ENCODE data around the gene OR5D14. TPM values are rescaled to one million over a fixed set of nuclear protein-coding genes. Genes with fewer than 3 reads are reported as not detected.

OR5D14 gene
- not detected in 2 replicates for total RNA-seq (2013; cell fraction: nucleolus; rRNA removed)
- not detected in 2 replicates for total RNA-seq (2014; rRNA removed)
- total RNA-seq (2014; rRNA removed; fragmentation: Illumina TruSeq; extraction: Trizol) = not detected in 2 replicates
- total RNA-seq (2021) = not detected in 2 replicates
- not detected for polyA plus RNA-seq (2011; ENCODE audit: low read depth)
- polyA plus RNA-seq (2011; rRNA removed) = not detected in 2 replicates
- polyA plus RNA-seq (2011; cell fraction: cytosol; rRNA removed) = not detected in 2 replicates
- not detected in 2 replicates for polyA plus RNA-seq (2011; cell fraction: nucleus; rRNA removed)
- polyA plus RNA-seq (2012) = not detected in 2 replicates
- polyA plus RNA-seq (2014; fragmentation: Illumina TruSeq; extraction: Trizol) = not detected in 2 replicates
- polyA plus RNA-seq (2014; fragmentation: Nextera tagmentation; extraction: Ambion mirVana) = not detected
- polyA plus RNA-seq (2014; rRNA removed) = not detected in 2 replicates
- polyA plus RNA-seq (2016; fragmentation: Nextera tagmentation; extraction: Ambion mirVana) = not detected
- not detected in 2 replicates for polyA minus RNA-seq (2011; rRNA and poly(A)+ RNA removed)
- polyA minus RNA-seq (2011; cell fraction: cytosol; rRNA and poly(A)+ RNA removed) = not detected in 2 replicates
- polyA minus RNA-seq (2011; cell fraction: nucleus; rRNA and poly(A)+ RNA removed) = not detected in 2 replicates
- Bru-seq, nascent RNA = not detected
- BruChase-seq, experiment 1, labeled RNA remaining after a 6-hour chase = not detected
- BruChase-seq, experiment 2, labeled RNA remaining after a 2-hour chase = not detected
- long read RNA-seq, experiment 1 = 0 reads
- long read RNA-seq, experiment 2 = 0 reads

GRCh38 chr11:55795256-55795655 lies at the start of gene OR5D14:
OR5D14 (plus strand) TSS chr11:55795556; CDS start chr11:55795556, 0 bp downstream.
- H3K9me3 ChIP-seq (replicated peaks; ENCODE audit: control insufficient read depth, insufficient read depth, low read length) = no peaks in the 10 kb centered on the region
- CTCF ChIA-PET = no interaction called here
- BruUV-seq (replicated peaks) = no TSS peak
- TF ChIP-seq, protein P1, sequence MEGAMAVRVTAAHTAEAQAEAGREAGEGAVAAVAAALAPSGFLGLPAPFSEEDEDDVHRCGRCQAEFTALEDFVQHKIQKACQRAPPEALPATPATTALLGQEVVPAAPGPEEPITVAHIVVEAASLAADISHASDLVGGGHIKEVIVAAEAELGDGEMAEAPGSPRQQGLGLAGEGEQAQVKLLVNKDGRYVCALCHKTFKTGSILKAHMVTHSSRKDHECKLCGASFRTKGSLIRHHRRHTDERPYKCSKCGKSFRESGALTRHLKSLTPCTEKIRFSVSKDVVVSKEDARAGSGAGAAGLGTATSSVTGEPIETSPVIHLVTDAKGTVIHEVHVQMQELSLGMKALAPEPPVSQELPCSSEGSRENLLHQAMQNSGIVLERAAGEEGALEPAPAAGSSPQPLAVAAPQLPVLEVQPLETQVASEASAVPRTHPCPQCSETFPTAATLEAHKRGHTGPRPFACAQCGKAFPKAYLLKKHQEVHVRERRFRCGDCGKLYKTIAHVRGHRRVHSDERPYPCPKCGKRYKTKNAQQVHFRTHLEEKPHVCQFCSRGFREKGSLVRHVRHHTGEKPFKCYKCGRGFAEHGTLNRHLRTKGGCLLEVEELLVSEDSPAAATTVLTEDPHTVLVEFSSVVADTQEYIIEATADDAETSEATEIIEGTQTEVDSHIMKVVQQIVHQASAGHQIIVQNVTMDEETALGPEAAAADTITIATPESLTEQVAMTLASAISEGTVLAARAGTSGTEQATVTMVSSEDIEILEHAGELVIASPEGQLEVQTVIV (IDR thresholded peaks at IDR 0.05; ENCODE audit: borderline replicate concordance, partially characterized antibody) = no peak
- TF ChIP-seq RB1 (IDR thresholded peaks at IDR 0.05; ENCODE audit: borderline replicate concordance) (no peak), KLF5 (IDR thresholded peaks at IDR 0.05; ENCODE audit: partially characterized antibody) (no peak), MXI1 (IDR thresholded peaks at IDR 0.05; ENCODE audit: low read depth, low read length) (no peak), YY1 (IDR thresholded peaks at IDR 0.05; ENCODE audit: low read depth, low read length) (no peak), MAX (IDR thresholded peaks at IDR 0.05; ENCODE audit: low read depth, low read length) (no peak), SP1 (IDR thresholded peaks at IDR 0.05; ENCODE audit: low read depth, low read length) (no peak), KDM1A (IDR thresholded peaks at IDR 0.05; ENCODE audit: borderline replicate concordance) (no peak), GABPA (IDR thresholded peaks at IDR 0.05; ENCODE audit: low read depth) (no peak), EZH2 (IDR thresholded peaks at IDR 0.05; ENCODE audit: borderline replicate concordance, control insufficient read depth, low read depth, low read length) (no peak), DPF2 (IDR thresholded peaks at IDR 0.05) (no peak)
- TF ChIP-seq, protein P2, sequence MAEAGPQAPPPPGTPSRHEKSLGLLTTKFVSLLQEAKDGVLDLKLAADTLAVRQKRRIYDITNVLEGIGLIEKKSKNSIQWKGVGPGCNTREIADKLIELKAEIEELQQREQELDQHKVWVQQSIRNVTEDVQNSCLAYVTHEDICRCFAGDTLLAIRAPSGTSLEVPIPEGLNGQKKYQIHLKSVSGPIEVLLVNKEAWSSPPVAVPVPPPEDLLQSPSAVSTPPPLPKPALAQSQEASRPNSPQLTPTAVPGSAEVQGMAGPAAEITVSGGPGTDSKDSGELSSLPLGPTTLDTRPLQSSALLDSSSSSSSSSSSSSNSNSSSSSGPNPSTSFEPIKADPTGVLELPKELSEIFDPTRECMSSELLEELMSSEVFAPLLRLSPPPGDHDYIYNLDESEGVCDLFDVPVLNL (IDR thresholded peaks at IDR 0.05; ENCODE audit: low read depth, low read length) = no peak
- TF ChIP-seq, protein P3, sequence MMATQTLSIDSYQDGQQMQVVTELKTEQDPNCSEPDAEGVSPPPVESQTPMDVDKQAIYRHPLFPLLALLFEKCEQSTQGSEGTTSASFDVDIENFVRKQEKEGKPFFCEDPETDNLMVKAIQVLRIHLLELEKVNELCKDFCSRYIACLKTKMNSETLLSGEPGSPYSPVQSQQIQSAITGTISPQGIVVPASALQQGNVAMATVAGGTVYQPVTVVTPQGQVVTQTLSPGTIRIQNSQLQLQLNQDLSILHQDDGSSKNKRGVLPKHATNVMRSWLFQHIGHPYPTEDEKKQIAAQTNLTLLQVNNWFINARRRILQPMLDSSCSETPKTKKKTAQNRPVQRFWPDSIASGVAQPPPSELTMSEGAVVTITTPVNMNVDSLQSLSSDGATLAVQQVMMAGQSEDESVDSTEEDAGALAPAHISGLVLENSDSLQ (IDR thresholded peaks at IDR 0.05) = no peak
- H3K27me3 ChIP-seq (replicated peaks in 1 of 2; ENCODE audit: control insufficient read depth in 2 of 2, insufficient read depth in 2 of 2, low read length in 1 of 2) = no peaks in the 10 kb centered on the region
- no peak for ATAC-seq
- RAD21 ChIA-PET (ENCODE audit: unreplicated experiment) = no interaction called here
- POLR2A ChIA-PET = no interaction called here
- H3K4me3 ChIP-seq = no peak within 1 kb of the TSS
- intact Hi-C loops (cut with micrococcal nuclease; ENCODE audit: unreplicated experiment) (no loop called here), in situ Hi-C loops (cut with MboI) (no loop called here)
- no peaks in the 10 kb centered on the region for H3K36me3 ChIP-seq (ENCODE audit: control insufficient read depth in 2 of 2, insufficient read depth in 2 of 2, low read length in 1 of 2)
- H3K79me2 ChIP-seq (ENCODE audit: control insufficient read depth, insufficient read depth, low read length) = no peaks in the 10 kb centered on the region
- no peaks in the 10 kb centered on the region for H3K4me1 ChIP-seq (ENCODE audit: control insufficient read depth, insufficient read depth, low read length)
- no peak for DNase-seq (ENCODE audit: low read depth, low spot score)
- H3K27ac ChIP-seq (ENCODE audit: control insufficient read depth, insufficient read depth) = no peak within 1 kb of the TSS
- H4K20me1 ChIP-seq (ENCODE audit: control insufficient read depth, insufficient read depth) = no peaks in the 10 kb centered on the region
- no peak within 1 kb of the TSS for H2AFZ ChIP-seq (ENCODE audit: control insufficient read depth, low read depth, low read length)
- no peak for FAIRE-seq
- SMC1A ChIA-PET (ENCODE audit: uncharacterized antibody, unreplicated experiment) = no interaction called here
- no peak within 1 kb of the TSS for H3K9ac ChIP-seq (ENCODE audit: control insufficient read depth, insufficient read depth, low read length)
- no peak within 1 kb of the TSS for H3K4me2 ChIP-seq (ENCODE audit: control insufficient read depth, insufficient read depth)
